Inferior parietal cortex (tissue), 1 donor: Measurements from ENCODE around the gene DUSP7.
"Not testable (repeated sequence)": the region's sequence is repeated elsewhere in the genome, so short reads cannot be mapped to it uniquely, and the experiment has no call there.

Experiments
- DNase-seq: peaks from one replicate; pipeline ENCODE4 v3.0.0-alpha.2; 2016; ENCODE audit errors: extremely low spot score

DUSP7 gene

GRCh38 chr3:52047295-52047960 is 8.9 kb downstream of the DUSP7 start:
- peak; percentile 70 for DNase-seq

GRCh38 chr3:52046902-52047239 is 9.5 kb downstream of the DUSP7 start:
- no peak for DNase-seq

- DNase-seq = no peak
These were observed 10.0 kb downstream of the DUSP7 start for GRCh38 chr3:52046186-52046901.

DNA sequence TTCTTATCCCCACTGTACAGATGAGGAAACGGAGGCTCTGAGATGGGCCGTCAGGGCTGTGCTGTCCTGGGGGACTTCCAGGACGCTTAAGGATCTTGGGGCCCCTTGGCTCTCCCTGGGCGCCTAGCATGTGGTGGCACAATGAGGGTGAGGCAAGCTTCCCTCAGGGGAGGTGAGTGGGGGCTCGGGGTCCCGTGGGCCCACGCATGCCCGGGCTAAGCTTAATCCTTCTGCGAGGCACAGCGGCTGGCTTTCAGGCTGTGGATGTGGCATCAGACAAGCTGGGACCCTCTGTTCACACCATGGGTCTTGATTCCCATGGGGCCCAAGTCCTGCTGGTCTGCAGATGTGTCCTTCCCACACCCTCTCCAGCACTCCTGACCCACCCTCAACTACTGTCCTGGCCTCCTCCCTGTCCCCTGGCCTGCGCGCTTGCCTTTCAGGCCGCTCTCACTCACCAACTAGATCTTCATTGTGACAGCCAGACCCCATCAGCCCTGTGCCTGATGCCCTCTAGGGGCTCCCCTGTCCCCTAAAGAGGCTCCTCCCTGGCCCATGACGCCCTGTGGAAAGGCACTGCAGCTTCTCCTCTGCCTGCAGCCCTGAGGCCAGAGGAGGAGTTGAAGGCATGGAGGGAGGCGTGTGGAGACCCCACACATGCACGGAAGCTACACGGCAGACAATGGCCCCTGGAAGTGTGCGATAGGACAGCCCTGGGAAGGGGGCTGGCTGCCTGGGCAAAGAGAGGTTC is 11.3 kb downstream of the DUSP7 start:
- DNase-seq = no peak

- DNase-seq = no peak
These were observed 12.6 kb downstream of the DUSP7 start for GRCh38 chr3:52043750-52044149.

- not testable (repeated sequence) for DNase-seq
These were observed 13.3 kb downstream of the DUSP7 start for GRCh38 chr3:52043039-52043438.

DNA sequence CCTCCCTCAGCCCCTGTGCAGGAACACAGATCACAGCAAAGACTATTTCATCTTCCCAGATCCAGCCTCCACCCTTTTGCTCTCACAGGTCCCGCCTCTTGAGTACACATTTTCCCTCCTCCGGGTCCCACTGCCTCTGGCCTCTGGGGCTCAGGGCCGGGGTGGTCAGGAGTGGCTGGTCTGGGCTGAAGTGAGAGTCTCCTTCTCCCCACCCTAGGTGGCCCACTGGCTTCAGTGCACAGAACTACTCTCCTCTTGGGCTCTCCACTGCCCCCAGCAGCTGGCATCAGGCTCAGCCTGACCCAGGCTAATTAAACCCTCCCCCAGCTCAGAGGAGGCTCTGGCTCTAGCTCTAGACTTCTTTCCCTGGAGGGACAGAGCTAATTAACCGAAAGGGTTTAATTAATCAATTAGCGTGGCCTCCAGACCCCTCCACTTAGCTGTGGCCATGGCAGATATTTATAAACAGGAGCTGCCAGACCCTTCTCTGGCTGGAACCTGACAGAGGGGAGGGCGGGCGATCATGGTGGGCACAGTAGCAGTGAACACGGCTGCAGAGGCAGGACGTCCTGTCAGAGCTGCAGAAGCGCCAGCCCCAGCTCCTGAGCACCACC is 15.1 kb downstream of the DUSP7 start:
- DNase-seq = peak; percentile 75

- no peak for DNase-seq
These were observed 15.8 kb downstream of the DUSP7 start for GRCh38 chr3:52040600-52040999.

- peak; percentile 93 for DNase-seq
These were observed 16.5 kb downstream of the DUSP7 start for GRCh38 chr3:52039846-52040245.

- DNase-seq = no peak
These were observed 16.9 kb downstream of the DUSP7 start for GRCh38 chr3:52039426-52039825.

DNA sequence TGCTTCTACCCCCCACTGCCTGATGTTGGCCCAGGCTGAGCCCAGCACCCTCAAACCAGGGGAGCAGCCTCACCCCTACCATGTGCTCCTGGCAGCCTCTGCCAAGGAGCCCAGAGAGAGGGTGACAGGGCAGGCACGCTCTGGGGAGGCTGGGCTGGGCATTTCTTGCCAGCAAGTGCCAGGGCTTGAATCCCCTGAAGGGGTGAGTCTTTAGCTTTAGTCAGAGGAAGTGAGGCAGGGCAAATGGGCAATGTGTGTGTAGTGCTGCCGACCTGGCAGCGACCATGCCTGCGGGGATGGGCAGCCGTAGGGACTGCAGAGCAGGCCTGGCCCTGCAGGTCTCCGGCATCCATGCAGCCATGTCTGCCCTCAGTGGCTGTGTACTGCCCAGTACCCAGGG is 18.1 kb downstream of the DUSP7 start:
- DNase-seq = no peak

DNA sequence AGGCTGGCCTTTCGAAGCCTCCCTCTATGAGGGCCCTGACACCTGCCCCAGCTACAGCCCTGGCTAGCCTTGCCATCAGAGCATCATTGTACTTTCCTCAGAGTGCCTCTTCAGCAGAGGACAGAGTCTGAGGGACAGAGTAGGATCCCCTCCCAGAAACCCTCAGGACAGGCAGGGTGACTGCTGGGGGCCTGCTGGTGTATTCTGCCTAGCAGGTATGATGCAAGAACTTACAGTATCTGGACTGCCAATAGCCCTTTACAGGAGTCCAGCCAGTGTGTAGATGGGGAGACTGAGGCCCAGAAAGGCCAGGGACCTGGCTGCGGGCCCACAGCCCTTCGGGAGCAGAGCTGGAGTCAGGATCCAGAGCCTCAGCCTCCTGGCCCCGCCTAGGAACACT is 19.1 kb downstream of the DUSP7 start:
- DNase-seq = no peak

DNA sequence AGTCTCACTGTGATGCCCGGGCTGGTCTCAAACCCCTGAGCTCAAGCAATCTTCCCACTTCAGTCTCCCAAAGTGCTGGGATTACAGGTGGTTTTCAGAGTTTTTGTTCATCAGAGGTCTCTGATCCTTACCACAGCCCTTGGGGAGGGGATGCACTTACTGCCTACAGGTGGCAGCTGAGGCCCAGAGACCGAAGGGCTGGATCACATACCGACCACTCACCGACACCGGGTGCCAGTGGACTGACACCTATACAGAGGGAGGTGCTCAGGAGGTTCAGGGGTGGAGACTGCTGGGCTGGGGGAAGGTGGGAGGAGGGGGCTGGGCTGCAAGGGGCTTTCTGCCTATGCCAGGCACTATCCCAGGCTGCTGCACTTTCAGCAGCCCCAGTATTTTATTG is 19.5 kb downstream of the DUSP7 start:
- no peak for DNase-seq

DNA sequence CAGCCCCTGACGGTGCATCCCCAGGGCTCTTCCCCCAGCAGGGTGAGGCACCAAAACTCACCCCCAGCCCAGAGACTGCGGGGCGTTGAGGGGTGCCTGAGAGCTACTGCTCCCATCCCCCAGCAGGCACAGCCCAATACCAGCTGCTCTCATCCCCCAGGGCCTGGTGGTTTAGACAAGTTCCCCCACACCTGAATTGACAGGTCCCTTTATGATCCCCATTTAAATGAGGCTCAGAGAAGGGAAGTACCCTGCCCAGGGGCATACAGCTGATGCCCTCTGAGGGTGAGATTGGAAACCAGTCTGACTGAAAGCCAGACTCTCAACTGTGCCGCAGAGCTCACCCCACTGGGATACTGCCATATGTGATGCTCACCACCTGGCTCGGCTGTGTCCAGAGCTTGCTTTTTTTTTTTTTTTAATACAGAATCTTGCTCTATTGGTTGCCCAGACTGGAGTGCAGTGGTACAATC is 20.1 kb downstream of the DUSP7 start:
- no peak for DNase-seq

DNA sequence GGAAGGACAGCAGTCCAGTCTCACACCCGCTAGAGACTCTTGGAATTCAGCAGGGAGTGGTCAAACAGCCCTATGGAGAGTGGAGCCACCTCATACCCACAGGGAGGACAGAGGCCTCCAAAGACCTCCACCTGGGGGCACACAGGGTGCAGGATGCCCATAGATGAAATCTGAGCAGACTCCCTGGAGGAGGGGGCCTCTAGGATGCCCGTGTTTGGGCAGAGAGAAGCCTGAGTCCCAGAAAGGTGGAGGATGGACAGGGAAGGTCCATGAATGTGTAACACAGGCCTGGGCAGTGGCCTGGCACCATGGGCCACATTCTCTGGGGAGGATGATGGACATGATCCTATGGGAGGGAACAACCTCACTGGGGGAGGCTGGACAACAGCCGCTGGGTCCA is 21.7 kb downstream of the DUSP7 start:
- no peak for DNase-seq

- no peak for DNase-seq
These were observed 22.2 kb downstream of the DUSP7 start for GRCh38 chr3:52034212-52034611.

DNA sequence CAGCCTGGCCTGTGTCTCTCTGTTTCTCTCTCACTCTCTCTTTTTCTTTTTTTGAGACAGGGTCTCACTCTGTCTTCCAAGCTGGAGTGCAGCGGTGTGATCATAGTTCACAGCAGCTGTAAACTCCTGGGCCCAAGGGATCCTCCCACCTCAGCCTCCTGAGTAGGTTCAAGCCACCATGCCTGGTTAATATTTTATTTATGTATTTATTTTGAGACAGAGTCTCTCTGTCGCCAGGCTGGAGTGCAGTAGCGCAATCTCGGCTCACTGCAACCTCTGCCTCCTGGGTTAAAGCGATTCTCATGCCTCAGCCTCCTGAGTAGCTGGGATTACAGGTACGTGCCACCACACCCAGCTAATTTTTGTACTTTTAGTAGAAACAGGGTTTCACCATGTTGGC is 22.6 kb downstream of the DUSP7 start:
- DNase-seq = not testable (repeated sequence)

GRCh38 chr3:52032702-52033408 is 23.5 kb downstream of the DUSP7 start:
- DNase-seq = no peak

- no peak for DNase-seq
These were observed 24.5 kb downstream of the DUSP7 start for GRCh38 chr3:52031896-52032295.

DNA sequence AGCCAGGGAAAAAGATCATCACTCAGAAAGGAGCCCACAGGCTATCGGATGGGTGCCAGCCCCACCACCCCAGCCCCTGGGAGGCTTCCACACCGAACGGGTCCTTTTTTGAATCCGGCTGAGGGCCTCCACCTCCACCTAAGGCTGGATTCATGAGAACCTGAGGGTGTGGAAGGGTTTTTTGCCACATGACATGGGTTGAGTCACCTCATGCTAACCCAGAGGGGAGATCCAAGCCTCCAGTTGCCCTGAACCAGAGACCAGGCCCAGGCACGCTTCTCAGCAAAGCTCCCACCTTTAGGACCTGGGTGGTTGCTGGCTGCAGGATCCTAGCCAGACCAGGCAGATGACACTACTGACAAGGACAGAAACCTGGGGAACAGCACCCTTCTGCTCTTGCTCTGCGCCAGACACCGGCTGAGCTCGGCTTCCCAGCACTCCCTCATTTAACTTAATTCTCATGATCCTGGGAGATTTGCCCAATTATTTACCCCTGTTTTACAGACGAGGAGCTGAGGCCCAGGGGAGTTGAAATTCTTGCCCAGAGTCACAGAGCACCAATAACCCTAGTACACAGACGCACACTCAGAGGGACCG is 25.6 kb downstream of the DUSP7 start:
- no peak for DNase-seq

DNA sequence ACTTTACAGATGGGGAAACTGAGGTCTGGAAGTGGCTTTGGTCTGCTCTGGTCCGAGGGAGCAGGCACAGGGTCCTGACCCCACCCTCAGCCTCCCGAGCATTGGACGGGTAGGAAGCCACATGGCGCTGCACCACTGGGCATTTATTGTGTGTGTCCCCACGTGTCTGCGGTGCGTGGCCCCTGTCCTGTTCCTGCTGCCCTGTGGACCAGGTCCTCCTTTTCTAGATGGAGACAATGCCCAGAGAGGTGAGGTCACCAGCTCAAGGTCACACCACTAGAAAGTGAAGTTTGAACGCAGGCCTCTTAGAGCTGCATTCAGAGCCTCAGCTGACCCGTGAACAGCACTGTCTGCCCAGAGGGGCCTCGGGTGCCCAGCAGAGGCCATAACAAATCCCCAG is 26.8 kb downstream of the DUSP7 start:
- no peak for DNase-seq
